Karpas-422 (cell line): Measurements from ENCODE around the gene SPZ1. TPM values are rescaled to one million over a fixed set of nuclear protein-coding genes. Genes with fewer than 3 reads are reported as not detected.
A peak's percentile ranks its signal among the peaks of the same experiment; 100 is the strongest.
"Not testable (repeated sequence)": the region's sequence is repeated elsewhere in the genome, so short reads cannot be mapped to it uniquely, and the experiment has no call there.

Source experiments
- DNase-seq: peaks from one replicate; pipeline ENCODE4 v3.0.0-alpha.2; 2015
- H2AFZ ChIP-seq: fragments of 200-600 bp; sonication (generic); 2 replicates; pipeline ENCODE4 v1.6.1; 2014; ENCODE audit warnings: antibody characterized with exemption, low read length, mixed read lengths
- H3K27ac ChIP-seq: fragments of 200-600 bp; sonication (generic); 2 replicates; pipeline ENCODE4 v1.5.1; 2014; ENCODE audit warnings: mild to moderate bottlenecking, low read length, moderate library complexity
- H3K27me3 ChIP-seq: fragments of 200-600 bp; sonication (generic); 2 replicates; pipeline ENCODE4 v1.6.1; 2014; ENCODE audit warnings: low read length, mixed read lengths
- H3K36me3 ChIP-seq: fragments of 200-600 bp; sonication (generic); 2 replicates; pipeline ENCODE4 v1.6.1; 2014; ENCODE audit warnings: low read length, mixed read lengths; ENCODE audit not compliant: insufficient read depth
- H3K4me1 ChIP-seq: fragments of 200-600 bp; sonication (generic); 2 replicates; pipeline ENCODE4 v1.6.1; 2014; ENCODE audit warnings: mild to moderate bottlenecking, low read length, mixed read lengths
- H3K4me2 ChIP-seq: fragments of 200-600 bp; sonication (generic); 2 replicates; pipeline ENCODE4 v1.6.1; 2014; ENCODE audit warnings: low read length, low read depth, mild to moderate bottlenecking; ENCODE audit not compliant: poor library complexity, severe bottlenecking
- H3K4me3 ChIP-seq: fragments of 200-600 bp; sonication (generic); 2 replicates; pipeline ENCODE4 v1.5.1; 2014; ENCODE audit warnings: mild to moderate bottlenecking, antibody characterized with exemption, low read length, mixed read lengths
- H3K79me2 ChIP-seq: fragments of 200-600 bp; sonication (generic); 2 replicates; pipeline ENCODE4 v1.6.1; 2014; ENCODE audit warnings: mild to moderate bottlenecking, low read length, mixed read lengths
- H3K9ac ChIP-seq: fragments of 200-600 bp; sonication (generic); 2 replicates; pipeline ENCODE4 v1.6.0; 2014; ENCODE audit warnings: low read length
- H3K9me2 ChIP-seq: fragments of 200-600 bp; sonication (generic), shearing (Covaris generic); replicated peaks from 2 replicates; pipeline ENCODE4 v1.6.0; 2014; ENCODE audit warnings: mild to moderate bottlenecking, low read length, moderate library complexity; ENCODE audit not compliant: insufficient read depth
- H3K9me3 ChIP-seq: fragments of 300-700, 200-600 bp; sonication (generic); 2 replicates; pipeline ENCODE4 v1.6.1; 2014; ENCODE audit warnings: low read length, mixed read lengths
- H4K20me1 ChIP-seq: fragments of 200-600 bp; sonication (generic); 2 replicates; pipeline ENCODE4 v1.6.1; 2014; ENCODE audit warnings: mild to moderate bottlenecking, antibody characterized with exemption, low read length, low read depth; ENCODE audit not compliant: insufficient read depth
- total RNA-seq: library from RNA; depleted of rRNA; stranded (reverse); fragments of >200 nt; shearing (Covaris generic); gene quantifications from 2 replicates; pipeline ENCODE4 v1.2.3, GENCODE V29; 2014; ENCODE audit warnings: low replicate concordance

SPZ1 gene
- total RNA-seq, 1 experiment from 2014 or later = not detected

- H2AFZ ChIP-seq = no peak overlapping the region
- no peaks in the 10 kb centered on the region for H3K9me2 ChIP-seq
- H3K9me3 ChIP-seq = no peaks in the 10 kb centered on the region
- no peaks in the 10 kb centered on the region for H3K27me3 ChIP-seq
- no peak for DNase-seq
- H3K4me2 ChIP-seq = no peak overlapping the region
- no peaks in the 10 kb centered on the region for H4K20me1 ChIP-seq
- H3K27ac ChIP-seq = no peak overlapping the region
- peaks cover 7% of the 10 kb centered on the region for H3K4me1 ChIP-seq
- H3K4me3 ChIP-seq = no peak overlapping the region
- H3K9ac ChIP-seq = no peak overlapping the region
- no peaks in the 10 kb centered on the region for H3K36me3 ChIP-seq
- H3K79me2 ChIP-seq = no peaks in the 10 kb centered on the region
Measured at GRCh38 chr5:80341016-80341775, 21.4 kb downstream of the SPZ1 start.

GRCh38 chr5:80343067-80343466 lies 23.3 kb downstream of the SPZ1 start:
- H3K9me2 ChIP-seq = no peaks in the 10 kb centered on the region
- no peaks in the 10 kb centered on the region for H3K27me3 ChIP-seq
- H3K79me2 ChIP-seq = no peaks in the 10 kb centered on the region
- peaks cover 3% of the 10 kb centered on the region for H3K4me1 ChIP-seq
- DNase-seq = no peak
- H3K4me2 ChIP-seq = no peak overlapping the region
- H3K4me3 ChIP-seq = no peak overlapping the region
- H2AFZ ChIP-seq = no peak overlapping the region
- no peak overlapping the region for H3K9ac ChIP-seq
- no peaks in the 10 kb centered on the region for H3K36me3 ChIP-seq
- H3K9me3 ChIP-seq = no peaks in the 10 kb centered on the region
- H4K20me1 ChIP-seq = no peaks in the 10 kb centered on the region
- H3K27ac ChIP-seq = no peak overlapping the region

GRCh38 chr5:80346055-80346454 lies 26.3 kb downstream of the SPZ1 start:
- H3K79me2 ChIP-seq = no peaks in the 10 kb centered on the region
- H3K27ac ChIP-seq = no peak overlapping the region
- H3K9me2 ChIP-seq = no peaks in the 10 kb centered on the region
- H3K4me1 ChIP-seq = peaks cover 3% of the 10 kb centered on the region
- no peak overlapping the region for H3K4me2 ChIP-seq
- DNase-seq = peak; percentile 80
- no peak overlapping the region for H3K4me3 ChIP-seq
- peak overlapping the region; percentile 28; the same call in 1 of the 2 replicates for H2AFZ ChIP-seq
- H3K9ac ChIP-seq = no peak overlapping the region
- H4K20me1 ChIP-seq = no peaks in the 10 kb centered on the region
- no peaks in the 10 kb centered on the region for H3K27me3 ChIP-seq
- H3K9me3 ChIP-seq = no peaks in the 10 kb centered on the region
- no peaks in the 10 kb centered on the region for H3K36me3 ChIP-seq

GRCh38 chr5:80348171-80348570 lies 28.4 kb downstream of the SPZ1 start:
- no peaks in the 10 kb centered on the region for H3K27me3 ChIP-seq
- no peak for DNase-seq
- no peaks in the 10 kb centered on the region for H4K20me1 ChIP-seq
- H3K4me2 ChIP-seq = no peak overlapping the region
- no peak overlapping the region for H2AFZ ChIP-seq
- H3K9ac ChIP-seq = no peak overlapping the region
- H3K79me2 ChIP-seq = no peaks in the 10 kb centered on the region
- no peaks in the 10 kb centered on the region for H3K9me2 ChIP-seq
- no peak overlapping the region for H3K27ac ChIP-seq
- H3K4me1 ChIP-seq = peaks cover 3% of the 10 kb centered on the region
- no peaks in the 10 kb centered on the region for H3K36me3 ChIP-seq
- no peaks in the 10 kb centered on the region for H3K9me3 ChIP-seq
- H3K4me3 ChIP-seq = no peak overlapping the region

- not testable (repeated sequence) for H3K79me2 ChIP-seq
Measured at GRCh38 chr5:80351019-80351418, 31.2 kb downstream of the SPZ1 start.

GRCh38 chr5:80355686-80356085 lies 35.9 kb downstream of the SPZ1 start:
- H3K4me1 ChIP-seq = peaks cover 5% of the 10 kb centered on the region
- no peaks in the 10 kb centered on the region for H3K27me3 ChIP-seq
- DNase-seq = no peak
- H3K4me2 ChIP-seq = no peak overlapping the region
- no peak overlapping the region for H3K27ac ChIP-seq
- H3K4me3 ChIP-seq = no peak overlapping the region
- H4K20me1 ChIP-seq = no peaks in the 10 kb centered on the region
- no peak overlapping the region; the same call in 1 of the 2 replicates for H2AFZ ChIP-seq
- no peaks in the 10 kb centered on the region for H3K9me2 ChIP-seq
- H3K9ac ChIP-seq = no peak overlapping the region
- H3K79me2 ChIP-seq = no peaks in the 10 kb centered on the region
- no peaks in the 10 kb centered on the region for H3K9me3 ChIP-seq
- no peaks in the 10 kb centered on the region for H3K36me3 ChIP-seq

More at GRCh38 chr5:80351019-80351418, 31.2 kb downstream of the SPZ1 start:
- H3K4me2 ChIP-seq, H3K27me3 ChIP-seq, H3K9me3 ChIP-seq, H3K36me3 ChIP-seq, H3K9me2 ChIP-seq, H3K4me3 ChIP-seq, DNase-seq, H4K20me1 ChIP-seq, H3K9ac ChIP-seq, H2AFZ ChIP-seq, H3K27ac ChIP-seq, H3K4me1 ChIP-seq: not testable (repeated sequence)

GRCh38 chr5:80357671-80358070 lies 37.9 kb downstream of the SPZ1 start:
- no peaks in the 10 kb centered on the region for H3K9me2 ChIP-seq
- H3K4me3 ChIP-seq = no peak overlapping the region
- no peak overlapping the region for H3K27ac ChIP-seq
- DNase-seq = no peak
- no peak overlapping the region for H3K4me2 ChIP-seq
- H3K79me2 ChIP-seq = no peaks in the 10 kb centered on the region
- H4K20me1 ChIP-seq = no peaks in the 10 kb centered on the region
- H2AFZ ChIP-seq = no peak overlapping the region
- H3K4me1 ChIP-seq = peaks cover 5% of the 10 kb centered on the region
- H3K9ac ChIP-seq = no peak overlapping the region
- no peaks in the 10 kb centered on the region for H3K36me3 ChIP-seq
- H3K9me3 ChIP-seq = no peaks in the 10 kb centered on the region
- H3K27me3 ChIP-seq = no peaks in the 10 kb centered on the region

GRCh38 chr5:80360914-80361444 lies 41.2 kb downstream of the SPZ1 start:
- no peak overlapping the region for H3K4me2 ChIP-seq
- H3K36me3 ChIP-seq = no peaks in the 10 kb centered on the region
- peaks cover 11% of the 10 kb centered on the region for H3K4me1 ChIP-seq
- H3K4me3 ChIP-seq = no peak overlapping the region
- H3K79me2 ChIP-seq = no peaks in the 10 kb centered on the region
- H2AFZ ChIP-seq = no peak overlapping the region
- H3K9me3 ChIP-seq = no peaks in the 10 kb centered on the region
- H3K27me3 ChIP-seq = no peaks in the 10 kb centered on the region
- no peak overlapping the region for H3K27ac ChIP-seq
- H3K9me2 ChIP-seq = no peaks in the 10 kb centered on the region
- H3K9ac ChIP-seq = no peak overlapping the region
- H4K20me1 ChIP-seq = no peaks in the 10 kb centered on the region
- DNase-seq = no peak
